Esophagus squamous epithelium (tissue), 4 donors: ENCODE results near the gene TALDO1.

Source experiments
- CTCF ChIP-seq, 6 experiments: fragments of 450-650 bp in 4 of 6; fragments of 200-600 bp in 2 of 6; sonication (generic) in 2 of 6; IDR thresholded peaks; one replicate each; pipeline ENCODE4 v1.5.1; 2016 to 2019; ENCODE audit warnings: antibody characterized with exemption in 6 of 6, mild to moderate bottlenecking in 4 of 6, moderate library complexity in 4 of 6
- POLR2A ChIP-seq, 4 donors: fragments of 450-650 bp; IDR thresholded peaks; one replicate each; pipeline ENCODE4 v1.6.1; 2017; ENCODE audit warnings: antibody characterized with exemption in 4 of 4, mild to moderate bottlenecking in 4 of 4, moderate library complexity in 3 of 4

- no peak for TF ChIP-seq CTCF (IDR thresholded peaks at IDR 0.05)
- no peak for TF ChIP-seq POLR2A (IDR thresholded peaks at IDR 0.05)
Observed at GRCh38 chr11:813456-814096, 66.3 kb downstream of the TALDO1 start.
